HFF-Myc (cell line): ENCODE results near the gene ZNF865.

ENCODE experiments used
- DNase-seq: peaks from one replicate; pipeline ENCODE4 v3.0.0-alpha.2; 2011; ENCODE audit warnings: low read depth; ENCODE audit errors: extremely low read depth
- H3K4me3 ChIP-seq: replicated peaks from 2 replicates; pipeline ENCODE4 v1.5.1; 2011; ENCODE audit warnings: low read depth, mild to moderate bottlenecking, control low read depth, low read length
- TF ChIP-seq, protein P1 (sequence below): IDR thresholded peaks from 2 replicates; pipeline ENCODE4 v1.5.1; 2012; ENCODE audit warnings: mild to moderate bottlenecking, low read depth, low read length, control low read depth; ENCODE audit errors: missing control alignments

Gene ZNF865

DNA sequence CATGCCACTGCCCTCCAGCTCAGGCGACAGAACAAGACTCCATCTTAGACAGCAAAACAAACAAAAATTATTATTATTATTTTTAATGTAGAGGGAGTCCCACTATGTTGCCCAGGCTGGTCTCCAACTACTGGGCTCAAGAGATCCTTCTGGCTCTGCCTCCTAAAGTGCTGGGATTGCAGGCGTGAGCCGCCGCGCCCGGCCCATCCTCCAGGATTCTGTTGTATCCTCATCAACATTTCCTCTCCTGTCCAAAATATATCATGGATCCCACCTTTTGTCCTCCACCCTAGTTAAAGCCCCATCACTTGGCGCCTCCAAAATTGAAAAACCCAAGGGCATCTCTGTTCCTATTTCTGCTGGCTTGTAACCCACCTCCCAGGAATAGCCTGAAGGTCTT is 17.7 kb downstream of the ZNF865 start:
- TF ChIP-seq, protein P1, sequence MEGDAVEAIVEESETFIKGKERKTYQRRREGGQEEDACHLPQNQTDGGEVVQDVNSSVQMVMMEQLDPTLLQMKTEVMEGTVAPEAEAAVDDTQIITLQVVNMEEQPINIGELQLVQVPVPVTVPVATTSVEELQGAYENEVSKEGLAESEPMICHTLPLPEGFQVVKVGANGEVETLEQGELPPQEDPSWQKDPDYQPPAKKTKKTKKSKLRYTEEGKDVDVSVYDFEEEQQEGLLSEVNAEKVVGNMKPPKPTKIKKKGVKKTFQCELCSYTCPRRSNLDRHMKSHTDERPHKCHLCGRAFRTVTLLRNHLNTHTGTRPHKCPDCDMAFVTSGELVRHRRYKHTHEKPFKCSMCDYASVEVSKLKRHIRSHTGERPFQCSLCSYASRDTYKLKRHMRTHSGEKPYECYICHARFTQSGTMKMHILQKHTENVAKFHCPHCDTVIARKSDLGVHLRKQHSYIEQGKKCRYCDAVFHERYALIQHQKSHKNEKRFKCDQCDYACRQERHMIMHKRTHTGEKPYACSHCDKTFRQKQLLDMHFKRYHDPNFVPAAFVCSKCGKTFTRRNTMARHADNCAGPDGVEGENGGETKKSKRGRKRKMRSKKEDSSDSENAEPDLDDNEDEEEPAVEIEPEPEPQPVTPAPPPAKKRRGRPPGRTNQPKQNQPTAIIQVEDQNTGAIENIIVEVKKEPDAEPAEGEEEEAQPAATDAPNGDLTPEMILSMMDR, result no peak
- DNase-seq, result no peak
- no peak overlapping the region for H3K4me3 ChIP-seq

DNA sequence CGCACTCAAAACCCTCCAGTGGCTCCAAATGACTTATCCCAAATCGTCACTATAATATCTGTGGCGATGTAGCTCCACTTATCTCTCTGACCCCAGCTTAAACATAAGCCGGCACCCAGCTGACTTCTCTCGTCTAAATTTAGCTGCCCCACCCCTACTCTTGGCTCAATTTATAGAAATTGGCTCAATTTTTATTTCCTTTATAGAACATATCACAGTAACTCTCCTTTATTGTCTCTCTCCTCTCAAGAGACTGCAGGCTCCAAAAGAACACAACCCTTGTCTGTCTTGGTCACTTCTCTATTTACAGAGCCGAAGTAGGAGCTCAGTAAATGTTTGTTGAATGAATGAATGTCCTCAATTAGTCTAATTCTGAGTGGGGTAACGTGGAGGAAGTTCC is 18.1 kb downstream of the ZNF865 start:
- DNase-seq, result no peak
- TF ChIP-seq, protein P1, result no peak
- H3K4me3 ChIP-seq, result peak overlapping the region; percentile 49; the same call in 1 of the 2 replicates

- peak within 1 kb of the TSS; percentile 49 for H3K4me3 ChIP-seq
- DNase-seq, result peak; percentile 67
- TF ChIP-seq, protein P1, result no peak
These were observed 18.9 kb downstream of the ZNF865 start, which contains the start of gene ZNF784 for GRCh38 chr19:55624109-55625003. Gene ZNF784 (minus strand): TSS chr19:55624566. CDS start chr19:55624561, 5 bp downstream.

- TF ChIP-seq, protein P1, result no peak
- DNase-seq, result no peak
- peak overlapping the region; percentile 49 for H3K4me3 ChIP-seq
These were observed 19.5 kb downstream of the ZNF865 start for GRCh38 chr19:55625004-55625326.

- no peak overlapping the region for H3K4me3 ChIP-seq
- TF ChIP-seq, protein P1, result no peak
- DNase-seq, result no peak
These were observed 20.9 kb downstream of the ZNF865 start for GRCh38 chr19:55626350-55626749.

DNA sequence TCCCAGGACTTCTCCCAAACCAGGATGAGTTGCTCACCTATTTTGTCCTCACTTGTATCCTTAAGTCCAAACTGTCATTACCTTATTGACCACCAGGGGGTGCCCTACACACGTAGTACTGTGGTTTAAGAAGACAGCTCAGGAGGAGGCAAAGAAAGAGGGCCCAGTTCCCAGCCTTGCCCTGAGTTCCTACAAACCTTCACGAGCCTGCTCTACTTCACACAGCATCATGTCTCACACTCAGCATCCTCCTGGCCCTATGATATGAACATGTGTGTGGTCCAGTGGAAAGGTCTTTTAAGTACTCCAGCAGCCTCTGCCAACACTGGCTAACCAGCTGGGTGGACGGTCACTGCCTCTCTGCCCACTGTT is 27.0 kb downstream of the ZNF865 start:
- peak; percentile 94 for DNase-seq
- TF ChIP-seq, protein P1, result peak; percentile 88
- no peak overlapping the region for H3K4me3 ChIP-seq

- DNase-seq, result no peak
- no peak overlapping the region for H3K4me3 ChIP-seq
- TF ChIP-seq, protein P1, result no peak
These were observed 28.4 kb downstream of the ZNF865 start for GRCh38 chr19:55633861-55634260.
